GM18861 (cell line): Measurements from ENCODE around the gene TUT1.
A peak's percentile ranks its signal among the peaks of the same experiment; 100 is the strongest.
"Not testable (repeated sequence)": the region's sequence is repeated elsewhere in the genome, so short reads cannot be mapped to it uniquely, and the experiment has no call there.

ENCODE experiments used
- ATAC-seq: cut with Tn5 transposase; IDR thresholded peaks from one replicate; pipeline ENCODE4 v1.9.1; 2021; ENCODE audit not compliant: unreplicated experiment

The TUT1 gene

GRCh38 chr11:62604460-62605120, 13.3 kb upstream of the TUT1 start:
- ATAC-seq: no peak

- ATAC-seq: no peak
Observed at GRCh38 chr11:62603776-62604299, 12.5 kb upstream of the TUT1 start.

- ATAC-seq: no peak
Observed at GRCh38 chr11:62603072-62603408, 11.7 kb upstream of the TUT1 start.

GRCh38 chr11:62602141-62603071, 11.1 kb upstream of the TUT1 start:
- no peak for ATAC-seq

- peak; percentile 70 for ATAC-seq
Observed at GRCh38 chr11:62601372-62602140, 10.2 kb upstream of the TUT1 start, which contains the start of gene MTA2. TSS of gene MTA2 (minus strand) at chr11:62601865. CDS start at chr11:62601450, 415 bp downstream.

GRCh38 chr11:62601122-62601371, 9.7 kb upstream of the TUT1 start:
- no peak for ATAC-seq

- ATAC-seq: no peak
Observed at GRCh38 chr11:62600367-62601121, 9.2 kb upstream of the TUT1 start.

- no peak for ATAC-seq
Observed at GRCh38 chr11:62599901-62600300, 8.6 kb upstream of the TUT1 start.

- ATAC-seq: peak; percentile 28
Observed at GRCh38 chr11:62599069-62599696, 7.9 kb upstream of the TUT1 start.

GRCh38 chr11:62595124-62595523, 3.8 kb upstream of the TUT1 start:
- no peak for ATAC-seq

GRCh38 chr11:62593434-62594044, 2.2 kb upstream of the TUT1 start:
- ATAC-seq: no peak

- ATAC-seq: no peak
Observed at GRCh38 chr11:62592989-62593421, 1.7 kb upstream of the TUT1 start.

GRCh38 chr11:62592146-62592815, 958 bp upstream of the TUT1 start:
- ATAC-seq: no peak

- ATAC-seq: no peak
Observed at GRCh38 chr11:62588966-62589637, 2.2 kb downstream of the TUT1 start.

- ATAC-seq: not testable (repeated sequence)
Observed at GRCh38 chr11:62585356-62585755, 6.0 kb downstream of the TUT1 start.

- not testable (repeated sequence) for ATAC-seq
Observed at GRCh38 chr11:62581735-62582134, 9.6 kb downstream of the TUT1 start.

- no peak for ATAC-seq
Observed at GRCh38 chr11:62580959-62581715, 10.2 kb downstream of the TUT1 start.

GRCh38 chr11:62579252-62579651, 12.1 kb downstream of the TUT1 start:
- ATAC-seq: no peak
